Measurements from ENCODE around the gene ZNF311.

ZNF311 gene

DNA sequence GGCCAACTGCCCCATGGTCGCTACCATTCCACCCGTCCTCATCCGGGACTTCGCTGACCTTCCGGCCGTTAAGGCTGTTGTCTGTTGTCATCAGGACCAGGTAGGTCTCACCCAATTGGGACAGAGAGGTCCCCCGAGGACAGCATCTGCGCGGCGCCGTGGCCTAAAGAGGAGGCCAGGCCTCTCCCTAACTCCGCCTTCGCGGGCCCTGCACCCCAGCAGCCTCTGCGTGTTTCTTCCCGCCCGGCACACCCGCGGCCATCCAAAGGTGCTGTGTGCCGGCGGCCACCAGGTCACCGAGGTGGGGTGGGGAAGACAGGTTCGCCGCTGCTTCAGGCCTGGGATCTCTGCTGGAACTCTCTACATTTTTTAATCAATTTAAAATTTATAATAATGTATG, 30.8 kb upstream of the ZNF311 start:
- Histone ChIP-seq H4K20me1 (ENCODE audit: insufficient read depth, low read length, poor library complexity, severe bottlenecking) (no peaks in the 10 kb centered on the region), H3K9ac (ENCODE audit: low read depth, low read length, poor library complexity, severe bottlenecking) (no peak overlapping the region)

DNA sequence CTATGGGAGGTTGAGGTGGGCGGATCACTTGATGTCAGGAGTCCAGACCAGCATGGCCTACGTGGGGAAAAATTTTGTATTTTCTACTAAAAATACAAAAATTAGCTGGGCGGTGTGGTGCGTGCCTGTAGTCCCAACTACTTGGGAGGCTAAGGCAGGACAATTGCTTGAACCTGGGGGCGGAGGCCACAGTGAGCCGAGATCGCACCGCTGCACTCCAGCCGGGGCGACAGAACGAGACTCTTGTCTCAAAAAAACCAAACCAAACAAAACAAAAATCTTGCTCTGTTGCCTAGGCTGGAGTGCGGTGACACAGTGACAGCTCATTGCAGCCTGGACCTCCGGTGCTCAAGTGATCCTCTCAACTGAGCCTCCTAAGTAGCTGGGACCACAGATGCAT, 23.7 kb upstream of the ZNF311 start:
- Histone ChIP-seq H2AFZ (ENCODE audit: low read length) (no peak overlapping the region), H4K20me1 (ENCODE audit: insufficient read depth, low read length, poor library complexity, severe bottlenecking) (no peaks in the 10 kb centered on the region), H3K9me2 (replicated peaks; ENCODE audit: low read depth, low read length) (no peaks in the 10 kb centered on the region), H3K9me3 (ENCODE audit: insufficient read depth, low read depth, low read length) (no peaks in the 10 kb centered on the region), H3K4me1 (ENCODE audit: insufficient read depth, low read length, poor library complexity, severe bottlenecking) (no peaks in the 10 kb centered on the region), H3K4me2 (ENCODE audit: low read depth, low read length, poor library complexity, severe bottlenecking) (no peak overlapping the region), H3K9ac (ENCODE audit: low read depth, low read length, poor library complexity, severe bottlenecking) (no peak overlapping the region), H3F3A (ENCODE audit: low read depth) (no peaks in the 10 kb centered on the region), H3K79me2 (ENCODE audit: insufficient read depth, low read length) (no peaks in the 10 kb centered on the region), H3K27me3 (ENCODE audit: insufficient read depth, low read length, poor library complexity, severe bottlenecking) (no peaks in the 10 kb centered on the region), H3K4me3 (ENCODE audit: low read length, poor library complexity, severe bottlenecking) (no peak overlapping the region), H3K36me3 (ENCODE audit: insufficient read depth, low read length) (no peaks in the 10 kb centered on the region)
- no peak for TF ChIP-seq EZH2phosphoT487 (IDR thresholded peaks at IDR 0.05; ENCODE audit: borderline replicate concordance)
- TF ChIP-seq, protein P1, sequence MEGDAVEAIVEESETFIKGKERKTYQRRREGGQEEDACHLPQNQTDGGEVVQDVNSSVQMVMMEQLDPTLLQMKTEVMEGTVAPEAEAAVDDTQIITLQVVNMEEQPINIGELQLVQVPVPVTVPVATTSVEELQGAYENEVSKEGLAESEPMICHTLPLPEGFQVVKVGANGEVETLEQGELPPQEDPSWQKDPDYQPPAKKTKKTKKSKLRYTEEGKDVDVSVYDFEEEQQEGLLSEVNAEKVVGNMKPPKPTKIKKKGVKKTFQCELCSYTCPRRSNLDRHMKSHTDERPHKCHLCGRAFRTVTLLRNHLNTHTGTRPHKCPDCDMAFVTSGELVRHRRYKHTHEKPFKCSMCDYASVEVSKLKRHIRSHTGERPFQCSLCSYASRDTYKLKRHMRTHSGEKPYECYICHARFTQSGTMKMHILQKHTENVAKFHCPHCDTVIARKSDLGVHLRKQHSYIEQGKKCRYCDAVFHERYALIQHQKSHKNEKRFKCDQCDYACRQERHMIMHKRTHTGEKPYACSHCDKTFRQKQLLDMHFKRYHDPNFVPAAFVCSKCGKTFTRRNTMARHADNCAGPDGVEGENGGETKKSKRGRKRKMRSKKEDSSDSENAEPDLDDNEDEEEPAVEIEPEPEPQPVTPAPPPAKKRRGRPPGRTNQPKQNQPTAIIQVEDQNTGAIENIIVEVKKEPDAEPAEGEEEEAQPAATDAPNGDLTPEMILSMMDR (conservative IDR thresholded peaks at IDR 0.05; ENCODE audit: low read length) = no peak

More for the DNA sequence above, 30.8 kb upstream of the ZNF311 start:
- Histone ChIP-seq H3F3A (ENCODE audit: low read depth) (no peaks in the 10 kb centered on the region), H3K36me3 (ENCODE audit: insufficient read depth, low read length) (no peaks in the 10 kb centered on the region), H3K79me2 (ENCODE audit: insufficient read depth, low read length) (no peaks in the 10 kb centered on the region), H3K27me3 (ENCODE audit: insufficient read depth, low read length, poor library complexity, severe bottlenecking) (no peaks in the 10 kb centered on the region), H3K4me2 (ENCODE audit: low read depth, low read length, poor library complexity, severe bottlenecking) (no peak overlapping the region), H3K9me2 (replicated peaks; ENCODE audit: low read depth, low read length) (no peaks in the 10 kb centered on the region), H2AFZ (ENCODE audit: low read length) (no peak overlapping the region), H3K9me3 (ENCODE audit: insufficient read depth, low read depth, low read length) (no peaks in the 10 kb centered on the region), H3K4me1 (ENCODE audit: insufficient read depth, low read length, poor library complexity, severe bottlenecking) (no peaks in the 10 kb centered on the region), H3K4me3 (ENCODE audit: low read length, poor library complexity, severe bottlenecking) (no peak overlapping the region)
- TF ChIP-seq, protein P1 (conservative IDR thresholded peaks at IDR 0.05; ENCODE audit: low read length) = no peak
- no peak for TF ChIP-seq EZH2phosphoT487 (IDR thresholded peaks at IDR 0.05; ENCODE audit: borderline replicate concordance)

DNA sequence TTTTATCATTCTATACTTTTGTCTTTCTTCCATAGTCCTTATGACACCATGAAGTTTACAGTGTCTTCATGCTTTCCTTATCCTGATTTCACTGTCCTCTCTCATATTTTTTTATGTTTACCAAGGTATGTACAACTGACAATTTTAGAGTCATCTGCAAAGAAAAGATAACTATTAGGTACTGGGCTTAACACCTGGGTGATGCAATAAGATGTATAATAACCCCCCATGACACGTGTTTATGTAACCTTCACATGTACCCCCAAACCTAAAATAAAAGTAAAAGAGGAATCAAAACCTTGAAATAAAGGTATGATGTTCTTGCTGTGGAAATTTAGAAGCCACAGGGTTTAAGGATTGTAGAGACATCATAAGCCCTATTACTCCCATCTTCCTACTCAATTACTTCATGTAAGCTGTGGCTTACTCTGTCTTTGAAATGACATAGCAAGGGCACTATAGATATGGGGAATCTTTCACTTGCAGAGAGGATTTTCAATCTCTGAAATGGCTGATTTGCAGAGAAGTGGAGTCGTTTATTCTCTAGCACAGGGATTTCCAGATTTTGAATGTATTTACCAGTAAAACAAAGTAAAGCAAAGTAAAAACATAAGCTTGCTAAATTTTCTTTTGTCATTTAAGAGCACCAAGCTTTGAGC, 20.9 kb upstream of the ZNF311 start:
- H3K9me3 ChIP-seq (ENCODE audit: insufficient read depth, low read depth, low read length) = no peaks in the 10 kb centered on the region
- TF ChIP-seq EZH2phosphoT487 (IDR thresholded peaks at IDR 0.05; ENCODE audit: borderline replicate concordance) = no peak
- TF ChIP-seq, protein P1 (conservative IDR thresholded peaks at IDR 0.05; ENCODE audit: low read length) = no peak

More for the DNA sequence above, 20.9 kb upstream of the ZNF311 start:
- H2AFZ ChIP-seq (ENCODE audit: low read length) = no peak overlapping the region
- H3F3A ChIP-seq (ENCODE audit: low read depth) = no peaks in the 10 kb centered on the region
- H3K27me3 ChIP-seq (ENCODE audit: insufficient read depth, low read length, poor library complexity, severe bottlenecking) = no peaks in the 10 kb centered on the region
- H3K4me3 ChIP-seq (ENCODE audit: low read length, poor library complexity, severe bottlenecking) = no peak overlapping the region
- no peaks in the 10 kb centered on the region for H4K20me1 ChIP-seq (ENCODE audit: insufficient read depth, low read length, poor library complexity, severe bottlenecking)
- no peak overlapping the region for H3K4me2 ChIP-seq (ENCODE audit: low read depth, low read length, poor library complexity, severe bottlenecking)
- no peaks in the 10 kb centered on the region for H3K36me3 ChIP-seq (ENCODE audit: insufficient read depth, low read length)
- no peak overlapping the region for H3K9ac ChIP-seq (ENCODE audit: low read depth, low read length, poor library complexity, severe bottlenecking)
- H3K79me2 ChIP-seq (ENCODE audit: insufficient read depth, low read length) = no peaks in the 10 kb centered on the region
- H3K4me1 ChIP-seq (ENCODE audit: insufficient read depth, low read length, poor library complexity, severe bottlenecking) = no peaks in the 10 kb centered on the region
- H3K9me2 ChIP-seq (replicated peaks; ENCODE audit: low read depth, low read length) = no peaks in the 10 kb centered on the region
